HepG2 (cell line): ENCODE results near the gene C22orf31. TPM values are rescaled to one million over a fixed set of nuclear protein-coding genes. Genes with fewer than 3 reads are reported as not detected.

Experiments
- ATAC-seq: fragments of 200-7000 bp; cut with Tn5 transposase; 3 replicates; pipeline ENCODE4 v1.9.1; 2020; ENCODE audit warnings: mild to moderate bottlenecking, moderate library complexity
- BruUV-seq: library from RNA; stranded (reverse); fragments of 400-500 nt; replicated peaks from 2 replicates; lab custom pipeline; 2021; lab: Mats Ljungman, UMichigan
- CTCF ChIA-PET: fragments of 300-600 bp; formaldehyde crosslinking; extraction: SDS; loops from one replicate; lab custom pipeline; 2021; ENCODE audit warnings: low total read pairs, inconsistent platforms, low intra/inter-chr PET ratio; lab: Yijun Ruan, JAX
- POLR2A ChIA-PET: fragments of 350-600 bp; sonication (Branson Sonifier 250); formaldehyde crosslinking; loops from one replicate; lab custom pipeline; 2020; ENCODE audit warnings: antibody characterized with exemption, inconsistent platforms; lab: Yijun Ruan, JAX
- DNase-seq: peaks from one replicate; pipeline ENCODE4 v3.0.0-alpha.2; 2015; ENCODE audit warnings: low spot score
- FAIRE-seq: peaks from 3 replicates; lab custom pipeline; 2011; peaks lifted over from hg19 to GRCh38; lab: Jason Lieb, UNC
- H2AFZ ChIP-seq: one replicate; pipeline ENCODE4 v1.6.1; 2011; ENCODE audit warnings: low read length, inconsistent platforms
- H3K27ac ChIP-seq: fragments of 300-600 bp; 3 replicates; pipeline ENCODE4 v1.8.0; 2011; ENCODE audit warnings: mixed run types, mild to moderate bottlenecking, mixed read lengths, low read length, inconsistent platforms; ENCODE audit not compliant: insufficient read depth; ENCODE audit errors: extremely low read length
- H3K27me3 ChIP-seq, 2 experiments: fragments of 200-600 bp in 1 of 2; 2 replicates in 1 of 2; 3 replicates in 1 of 2; pipeline versions ENCODE4 v1.6.0 to v1.8.0; 2011; ENCODE audit warnings: low read length in 2 of 2, mild to moderate bottlenecking in 2 of 2, moderate library complexity in 2 of 2, inconsistent platforms in 1 of 2; ENCODE audit not compliant: insufficient read depth in 2 of 2, control insufficient read depth in 1 of 2
- H3K36me3 ChIP-seq, 2 experiments: fragments of 200-600 bp in 1 of 2; replicated peaks in 1 of 2; 2 replicates in 1 of 2; 3 replicates in 1 of 2; pipeline versions ENCODE4 v1.5.1 to v1.8.0; 2011; ENCODE audit warnings: low read length in 2 of 2, inconsistent platforms in 1 of 2; ENCODE audit not compliant: insufficient read depth in 2 of 2, control insufficient read depth in 1 of 2
- H3K4me1 ChIP-seq: 2 replicates; pipeline ENCODE4 v1.5.1; 2012; ENCODE audit warnings: low read length, inconsistent platforms; ENCODE audit not compliant: insufficient read depth
- H3K4me2 ChIP-seq: 2 replicates; pipeline ENCODE4 v1.6.0; 2011; ENCODE audit warnings: low read depth, low read length, inconsistent platforms
- H3K4me3 ChIP-seq, 3 experiments: fragments of 200-600 bp in 1 of 3; sonication (generic), shearing (Covaris generic) in 1 of 3; replicated peaks in 1 of 3; 2 replicates each; pipeline ENCODE4 v1.5.1; 2011 to 2016; ENCODE audit warnings: low read length in 3 of 3, inconsistent platforms in 2 of 3, low read depth in 2 of 3, mild to moderate bottlenecking in 2 of 3, control low read depth in 1 of 3, mixed read lengths in 1 of 3; ENCODE audit not compliant: insufficient read depth in 1 of 3
- H3K79me2 ChIP-seq: one replicate; pipeline ENCODE4 v1.6.1; 2011; ENCODE audit warnings: low read length, inconsistent platforms; ENCODE audit not compliant: insufficient read depth
- H3K9ac ChIP-seq: 2 replicates; pipeline ENCODE4 v1.6.0; 2011; ENCODE audit warnings: mild to moderate bottlenecking, low read depth, low read length, inconsistent platforms; ENCODE audit not compliant: insufficient read depth
- H3K9me3 ChIP-seq: 2 replicates; pipeline ENCODE4 v1.5.1; 2012; ENCODE audit warnings: mild to moderate bottlenecking, low read length
- H4K20me1 ChIP-seq: 2 replicates; pipeline ENCODE4 v1.6.0; 2011; ENCODE audit warnings: inconsistent platforms, mild to moderate bottlenecking, low read length, moderate library complexity; ENCODE audit not compliant: insufficient read depth
- ARHGAP35 ChIP-seq: sonication (generic); formaldehyde crosslinking; IDR thresholded peaks from 2 replicates; pipeline ENCODE4 v1.9.0; 2022; ENCODE audit warnings: mild to moderate bottlenecking, inconsistent platforms, moderate library complexity, missing genetic modification reagents, borderline replicate concordance
- CAMTA2 ChIP-seq: sonication (generic); formaldehyde crosslinking; IDR thresholded peaks from 2 replicates; pipeline ENCODE4 v1.4.0; 2020; ENCODE audit warnings: mild to moderate bottlenecking, missing genetic modification reagents, borderline replicate concordance
- CREM ChIP-seq, 2 experiments: sonication (generic) in 1 of 2; formaldehyde crosslinking in 1 of 2; IDR thresholded peaks; 2 replicates each; pipeline versions ENCODE4 v1.4.0 to v1.6.1; 2016 to 2020; ENCODE audit warnings: antibody characterized with exemption in 1 of 2, mild to moderate bottlenecking in 1 of 2, missing genetic modification reagents in 1 of 2
- DNMT3B ChIP-seq: conservative IDR thresholded peaks from 2 replicates; pipeline ENCODE4 v1.6.1; 2016; ENCODE audit warnings: missing biosample characterization, control low read depth
- EED ChIP-seq: sonication (generic); formaldehyde crosslinking; IDR thresholded peaks from 2 replicates; pipeline ENCODE4 v1.5.0; 2020; ENCODE audit warnings: mild to moderate bottlenecking, missing genetic modification reagents
- ELF4 ChIP-seq: sonication (generic); formaldehyde crosslinking; IDR thresholded peaks from 2 replicates; pipeline ENCODE4 v1.5.0; 2020; ENCODE audit warnings: missing genetic modification reagents, mild to moderate bottlenecking, moderate library complexity, borderline replicate concordance
- GZF1 ChIP-seq: sonication (generic); formaldehyde crosslinking; IDR thresholded peaks from 2 replicates; pipeline ENCODE4 v1.5.1; 2020; ENCODE audit warnings: mild to moderate bottlenecking, missing genetic modification reagents
- HCFC1 ChIP-seq: fragments of 150-350 bp; IDR thresholded peaks from 2 replicates; pipeline ENCODE4 v1.6.1; 2014; ENCODE audit warnings: low read depth, low read length
- HOXA7 ChIP-seq: sonication (generic); formaldehyde crosslinking; IDR thresholded peaks from 2 replicates; pipeline ENCODE4 v1.8.1; 2022; ENCODE audit warnings: mild to moderate bottlenecking, missing genetic modification reagents, moderate library complexity
- MAFF ChIP-seq: IDR thresholded peaks from 2 replicates; pipeline ENCODE4 v1.6.1; 2011; ENCODE audit warnings: low read depth, low read length, improper control_type of control experiment
- NAIF1 ChIP-seq: sonication (generic); formaldehyde crosslinking; IDR thresholded peaks from 2 replicates; pipeline ENCODE4 v1.5.0; 2020; ENCODE audit warnings: mild to moderate bottlenecking, missing genetic modification reagents, borderline replicate concordance
- SIX4 ChIP-seq: sonication (generic); formaldehyde crosslinking; IDR thresholded peaks from 2 replicates; pipeline ENCODE4 v1.4.0; 2020; ENCODE audit warnings: missing genetic modification reagents
- SRSF1 ChIP-seq: fragments of 200-400 bp; formaldehyde crosslinking; optimal IDR thresholded peaks from 2 replicates; pipeline ENCODE3; 2017; ENCODE audit warnings: mild to moderate bottlenecking, low read depth, low read length, moderate library complexity
- TBX3 ChIP-seq: fragments of 450-650 bp; IDR thresholded peaks from 2 replicates; pipeline ENCODE4 v1.6.1; 2017; ENCODE audit warnings: antibody characterized with exemption, mild to moderate bottlenecking, inconsistent platforms, borderline replicate concordance
- U2AF2 ChIP-seq: fragments of 200-400 bp; formaldehyde crosslinking; IDR thresholded peaks from 2 replicates; pipeline ENCODE4 v1.6.1; 2017; ENCODE audit warnings: low read depth, mild to moderate bottlenecking, low read length
- YEATS2 ChIP-seq: sonication (generic); formaldehyde crosslinking; IDR thresholded peaks from 2 replicates; pipeline ENCODE4 v1.4.0; 2020; ENCODE audit warnings: missing genetic modification reagents, borderline replicate concordance
- ZNF12 ChIP-seq: sonication (generic); formaldehyde crosslinking; IDR thresholded peaks from 2 replicates; pipeline ENCODE4 v1.5.0; 2020; ENCODE audit warnings: missing genetic modification reagents
- ZNF670 ChIP-seq: sonication (generic); formaldehyde crosslinking; IDR thresholded peaks from 2 replicates; pipeline ENCODE4 v1.8.0; 2022; ENCODE audit warnings: mild to moderate bottlenecking, missing genetic modification reagents, borderline replicate concordance
- WGBS: methylation state at CpG from one replicate; pipeline ENCODE4 v1.1.6; 2017; ENCODE audit warnings: low lambda C conversion rate; 5-methylcytosine and 5-hydroxymethylcytosine counted together
- in situ Hi-C: cut with HindIII; loops from 2 replicates; pipeline ENCODE4 v1.10.0; 2017; ENCODE audit warnings: low pct_unique_long_range_greater_than_20kb; ENCODE audit not compliant: extremely low pct_ligation_motif_present
- intact Hi-C: fragments of 100-400 bp; cut with micrococcal nuclease; formaldehyde crosslinking; loops from one replicate; pipeline ENCODE4 v1.10.0; 2022; ENCODE audit not compliant: unreplicated experiment
- polyA plus RNA-seq, 8 experiments: library from polyadenylated mRNA; depleted of rRNA in 3 of 8; stranded (reverse) in 7 of 8; unstranded in 1 of 8; fragments of >200 nt; fragmentation: Illumina TruSeq in 4 of 8; extraction: Trizol in 4 of 8; gene quantifications; 2 replicates each; pipeline versions ENCODE4 v1.2.1 to v1.2.3, GENCODE V29; 2011 to 2016; ENCODE audit warnings: low read depth in 4 of 8, missing spikeins in 1 of 8, mixed read lengths in 1 of 8; ENCODE audit not compliant: insufficient read depth in 1 of 8
- total RNA-seq, 5 experiments: library from RNA; depleted of rRNA; stranded (reverse); fragments of >200 nt; fragmentation: Illumina TruSeq; extraction: Trizol; gene quantifications; 2 replicates each; pipeline ENCODE4 v1.2.3, GENCODE V29; 2016; ENCODE audit warnings: low read depth in 1 of 5
- TF ChIP-seq, protein P1 (sequence below): sonication (generic); formaldehyde crosslinking; IDR thresholded peaks from 2 replicates; pipeline ENCODE4 v1.5.0; 2020; ENCODE audit warnings: mild to moderate bottlenecking, missing genetic modification reagents, moderate library complexity
- TF ChIP-seq, protein P2 (sequence below): fragments of 450-650 bp; IDR thresholded peaks from 2 replicates; pipeline ENCODE4 v1.6.1; 2017

C22orf31 gene
- total and polyA plus RNA-seq, 2 of the 13 experiments (the other 11 are each of a cell fraction or from before 2014, with no cell fraction given): not detected

DNA sequence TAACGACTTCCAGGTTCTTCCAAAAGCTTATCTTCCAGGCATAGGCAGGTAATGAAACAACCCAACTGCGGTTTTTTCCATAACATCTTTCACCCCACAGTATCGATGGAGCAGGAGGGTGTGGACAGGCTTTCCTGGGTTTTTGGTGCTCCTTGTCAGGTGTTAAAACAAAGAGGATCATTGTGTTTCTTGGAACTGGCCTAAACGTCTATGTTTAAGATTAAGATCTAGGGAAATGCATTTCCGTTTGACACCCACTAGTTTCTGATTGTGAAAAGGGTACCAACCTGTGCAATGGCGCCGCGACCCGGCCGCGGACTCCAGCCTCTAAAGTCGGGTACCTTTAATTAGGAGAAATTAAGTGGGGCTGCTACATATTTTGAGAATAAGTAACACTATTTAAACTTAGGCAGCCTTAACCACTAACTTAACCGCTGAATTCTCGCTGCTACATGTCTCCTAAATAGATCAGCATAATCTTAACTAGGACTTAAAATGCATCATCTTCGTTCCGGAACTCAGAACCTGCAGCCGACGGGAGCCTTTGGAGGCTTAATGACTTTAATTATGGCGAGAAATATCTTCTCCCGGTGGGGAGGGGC, 31.5 kb downstream of the C22orf31 start (continued):
- TF ChIP-seq, protein P1, sequence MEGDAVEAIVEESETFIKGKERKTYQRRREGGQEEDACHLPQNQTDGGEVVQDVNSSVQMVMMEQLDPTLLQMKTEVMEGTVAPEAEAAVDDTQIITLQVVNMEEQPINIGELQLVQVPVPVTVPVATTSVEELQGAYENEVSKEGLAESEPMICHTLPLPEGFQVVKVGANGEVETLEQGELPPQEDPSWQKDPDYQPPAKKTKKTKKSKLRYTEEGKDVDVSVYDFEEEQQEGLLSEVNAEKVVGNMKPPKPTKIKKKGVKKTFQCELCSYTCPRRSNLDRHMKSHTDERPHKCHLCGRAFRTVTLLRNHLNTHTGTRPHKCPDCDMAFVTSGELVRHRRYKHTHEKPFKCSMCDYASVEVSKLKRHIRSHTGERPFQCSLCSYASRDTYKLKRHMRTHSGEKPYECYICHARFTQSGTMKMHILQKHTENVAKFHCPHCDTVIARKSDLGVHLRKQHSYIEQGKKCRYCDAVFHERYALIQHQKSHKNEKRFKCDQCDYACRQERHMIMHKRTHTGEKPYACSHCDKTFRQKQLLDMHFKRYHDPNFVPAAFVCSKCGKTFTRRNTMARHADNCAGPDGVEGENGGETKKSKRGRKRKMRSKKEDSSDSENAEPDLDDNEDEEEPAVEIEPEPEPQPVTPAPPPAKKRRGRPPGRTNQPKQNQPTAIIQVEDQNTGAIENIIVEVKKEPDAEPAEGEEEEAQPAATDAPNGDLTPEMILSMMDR (CRISPR knock-in tag): peak; percentile 59
- TF ChIP-seq CREM (IDR thresholded peaks at IDR 0.05) (no peak), CREM (CRISPR knock-in tag; IDR thresholded peaks at IDR 0.05) (no peak)

DNA sequence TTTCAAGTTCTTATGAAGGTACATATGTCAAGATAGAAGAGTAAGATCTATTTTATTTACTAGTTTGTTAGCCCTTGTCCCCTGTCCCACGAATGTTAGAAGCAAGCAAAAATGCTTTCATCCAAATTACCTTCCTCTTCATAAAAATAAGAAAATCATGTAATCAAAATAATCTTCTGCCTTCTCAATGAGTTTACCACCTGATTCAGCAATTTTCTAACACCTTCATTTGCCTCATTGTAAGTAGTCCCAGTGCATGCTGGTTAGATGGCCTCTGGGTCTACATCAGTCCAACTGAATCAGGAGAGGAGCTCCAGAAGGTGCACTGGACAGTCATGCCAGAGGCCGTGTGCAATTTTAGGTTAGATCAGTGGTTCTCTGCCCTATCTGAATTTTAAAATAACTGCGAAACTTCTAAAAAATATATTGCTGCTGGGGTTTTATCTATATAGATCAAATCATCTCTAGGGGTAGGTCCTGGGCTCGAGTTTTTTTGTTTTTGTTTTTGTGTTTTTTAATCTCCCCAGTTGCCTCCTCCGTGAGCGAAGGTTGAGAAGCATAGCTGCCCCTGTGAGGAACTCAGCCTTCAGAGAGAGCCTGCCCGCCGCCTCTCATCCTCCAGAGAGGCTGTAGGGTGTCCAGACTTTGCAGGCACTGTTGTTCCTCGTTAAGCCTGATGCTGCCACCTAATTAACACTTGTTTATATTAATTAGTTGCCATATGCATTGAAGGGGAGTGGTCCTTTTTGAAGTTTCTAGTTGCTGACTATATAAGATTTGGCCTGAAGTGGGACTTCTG, 32.2 kb downstream of the C22orf31 start:
- ATAC-seq: no peak
- intact Hi-C loops: no loop called here
- Histone ChIP-seq H4K20me1 (no peaks in the 10 kb centered on the region), H3K27ac (peak overlapping the region; percentile 88), H3K4me1 (peaks cover 85% of the 10 kb centered on the region), H3K9ac (no peak overlapping the region), H3K4me3 (no peak overlapping the region; a peak in 2 of 6 replicates), H3K4me2 (peak overlapping the region; percentile 73), H3K36me3 (peaks cover 17 to 62% of the 10 kb centered on the region in 2 experiments), H2AFZ (no peak overlapping the region), H3K9me3 (no peaks in the 10 kb centered on the region), H3K27me3 (no peaks in the 10 kb centered on the region), H3K79me2 (peaks cover 76% of the 10 kb centered on the region)
- ChIA-PET POLR2A (interaction anchor here (0.8 to 5.0 kb wide), 6 partner anchors 12 to 146 kb away, joined by 3 to 44 read pairs (median 15); partner anchors contain the start of gene ZNRF3), CTCF (no interaction called here)
- DNase-seq: no peak
- BruUV-seq: TSS peak; percentile 55
- in situ Hi-C loops: no loop called here
- WGBS: 85% methylated on average over 9 of the region's 9 CpGs
- no peak for FAIRE-seq
- no peak for TF ChIP-seq ZNF670 (CRISPR knock-in tag)
- TF ChIP-seq GZF1 (CRISPR knock-in tag): no peak
- TF ChIP-seq HOXA7: no peak
- TF ChIP-seq TBX3: peak; percentile 44; the same call in 1 of the 2 replicates
- TF ChIP-seq SIX4 (CRISPR knock-in tag): no peak
- TF ChIP-seq ELF4 (CRISPR knock-in tag): no peak
- no peak for TF ChIP-seq NAIF1
- no peak for TF ChIP-seq U2AF2
- no peak for TF ChIP-seq EED (CRISPR knock-in tag)
- TF ChIP-seq, protein P2, sequence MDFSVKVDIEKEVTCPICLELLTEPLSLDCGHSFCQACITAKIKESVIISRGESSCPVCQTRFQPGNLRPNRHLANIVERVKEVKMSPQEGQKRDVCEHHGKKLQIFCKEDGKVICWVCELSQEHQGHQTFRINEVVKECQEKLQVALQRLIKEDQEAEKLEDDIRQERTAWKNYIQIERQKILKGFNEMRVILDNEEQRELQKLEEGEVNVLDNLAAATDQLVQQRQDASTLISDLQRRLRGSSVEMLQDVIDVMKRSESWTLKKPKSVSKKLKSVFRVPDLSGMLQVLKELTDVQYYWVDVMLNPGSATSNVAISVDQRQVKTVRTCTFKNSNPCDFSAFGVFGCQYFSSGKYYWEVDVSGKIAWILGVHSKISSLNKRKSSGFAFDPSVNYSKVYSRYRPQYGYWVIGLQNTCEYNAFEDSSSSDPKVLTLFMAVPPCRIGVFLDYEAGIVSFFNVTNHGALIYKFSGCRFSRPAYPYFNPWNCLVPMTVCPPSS: no peak
- no peak for TF ChIP-seq SRSF1
- no peak for TF ChIP-seq ARHGAP35 (CRISPR knock-in tag)
- no peak for TF ChIP-seq ZNF12
- no peak for TF ChIP-seq CAMTA2 (CRISPR knock-in tag)
- TF ChIP-seq DNMT3B (CRISPR knock-in tag): no peak
- no peak for TF ChIP-seq HCFC1
- TF ChIP-seq MAFF: peak; percentile 78
- no peak for TF ChIP-seq YEATS2 (CRISPR knock-in tag)
